Measurements from ENCODE around the gene AXIN1.

DNA sequence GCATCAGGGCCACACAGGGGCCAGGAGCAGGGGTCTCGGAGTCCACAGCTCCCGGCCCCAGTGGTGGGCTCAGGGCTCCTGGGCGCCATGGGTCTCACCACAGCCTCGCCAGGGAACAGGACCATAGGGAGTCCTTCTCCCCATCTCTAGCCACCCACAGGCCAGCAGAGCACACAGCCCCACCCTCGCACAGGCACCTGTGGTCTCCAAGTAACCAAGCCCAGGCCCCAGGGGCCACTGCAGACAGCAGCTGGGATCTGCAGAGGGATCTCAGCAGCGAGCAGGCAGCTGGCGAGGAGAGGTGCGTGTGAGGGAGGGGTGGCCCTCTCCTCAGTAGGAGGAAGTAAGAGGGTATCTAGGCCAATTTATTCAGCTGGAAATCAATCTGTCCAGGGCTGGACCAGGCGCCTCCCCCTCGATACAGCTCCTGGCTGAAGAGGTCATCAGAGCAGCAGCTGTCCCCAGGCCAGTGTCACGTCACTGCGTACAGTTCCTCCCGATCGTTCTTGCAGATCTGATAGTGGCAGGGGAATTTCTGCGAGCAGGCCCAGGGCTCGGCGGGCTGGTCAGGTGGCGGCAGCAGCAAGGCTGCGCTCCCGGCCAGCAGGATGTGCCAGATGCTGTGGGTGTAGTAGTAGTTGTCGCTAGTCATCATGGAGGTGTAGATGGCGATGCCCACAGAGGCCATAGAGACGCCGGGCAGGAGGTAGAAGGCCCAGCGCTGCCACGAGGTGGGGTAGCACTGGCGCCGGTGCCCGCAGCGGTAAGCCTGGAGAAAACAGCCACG is 19.2 kb upstream of the AXIN1 start:
- TF ChIP-seq, protein P1, sequence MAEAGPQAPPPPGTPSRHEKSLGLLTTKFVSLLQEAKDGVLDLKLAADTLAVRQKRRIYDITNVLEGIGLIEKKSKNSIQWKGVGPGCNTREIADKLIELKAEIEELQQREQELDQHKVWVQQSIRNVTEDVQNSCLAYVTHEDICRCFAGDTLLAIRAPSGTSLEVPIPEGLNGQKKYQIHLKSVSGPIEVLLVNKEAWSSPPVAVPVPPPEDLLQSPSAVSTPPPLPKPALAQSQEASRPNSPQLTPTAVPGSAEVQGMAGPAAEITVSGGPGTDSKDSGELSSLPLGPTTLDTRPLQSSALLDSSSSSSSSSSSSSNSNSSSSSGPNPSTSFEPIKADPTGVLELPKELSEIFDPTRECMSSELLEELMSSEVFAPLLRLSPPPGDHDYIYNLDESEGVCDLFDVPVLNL (CRISPR knock-in tag; IDR thresholded peaks at IDR 0.05; ENCODE audit: borderline replicate concordance, low read depth): no peak
- TF ChIP-seq TP53 (CRISPR knock-in tag; IDR thresholded peaks at IDR 0.05): no peak
- TF ChIP-seq, protein P2, sequence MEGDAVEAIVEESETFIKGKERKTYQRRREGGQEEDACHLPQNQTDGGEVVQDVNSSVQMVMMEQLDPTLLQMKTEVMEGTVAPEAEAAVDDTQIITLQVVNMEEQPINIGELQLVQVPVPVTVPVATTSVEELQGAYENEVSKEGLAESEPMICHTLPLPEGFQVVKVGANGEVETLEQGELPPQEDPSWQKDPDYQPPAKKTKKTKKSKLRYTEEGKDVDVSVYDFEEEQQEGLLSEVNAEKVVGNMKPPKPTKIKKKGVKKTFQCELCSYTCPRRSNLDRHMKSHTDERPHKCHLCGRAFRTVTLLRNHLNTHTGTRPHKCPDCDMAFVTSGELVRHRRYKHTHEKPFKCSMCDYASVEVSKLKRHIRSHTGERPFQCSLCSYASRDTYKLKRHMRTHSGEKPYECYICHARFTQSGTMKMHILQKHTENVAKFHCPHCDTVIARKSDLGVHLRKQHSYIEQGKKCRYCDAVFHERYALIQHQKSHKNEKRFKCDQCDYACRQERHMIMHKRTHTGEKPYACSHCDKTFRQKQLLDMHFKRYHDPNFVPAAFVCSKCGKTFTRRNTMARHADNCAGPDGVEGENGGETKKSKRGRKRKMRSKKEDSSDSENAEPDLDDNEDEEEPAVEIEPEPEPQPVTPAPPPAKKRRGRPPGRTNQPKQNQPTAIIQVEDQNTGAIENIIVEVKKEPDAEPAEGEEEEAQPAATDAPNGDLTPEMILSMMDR (IDR thresholded peaks at IDR 0.05): no peak
- TF ChIP-seq, protein P3, sequence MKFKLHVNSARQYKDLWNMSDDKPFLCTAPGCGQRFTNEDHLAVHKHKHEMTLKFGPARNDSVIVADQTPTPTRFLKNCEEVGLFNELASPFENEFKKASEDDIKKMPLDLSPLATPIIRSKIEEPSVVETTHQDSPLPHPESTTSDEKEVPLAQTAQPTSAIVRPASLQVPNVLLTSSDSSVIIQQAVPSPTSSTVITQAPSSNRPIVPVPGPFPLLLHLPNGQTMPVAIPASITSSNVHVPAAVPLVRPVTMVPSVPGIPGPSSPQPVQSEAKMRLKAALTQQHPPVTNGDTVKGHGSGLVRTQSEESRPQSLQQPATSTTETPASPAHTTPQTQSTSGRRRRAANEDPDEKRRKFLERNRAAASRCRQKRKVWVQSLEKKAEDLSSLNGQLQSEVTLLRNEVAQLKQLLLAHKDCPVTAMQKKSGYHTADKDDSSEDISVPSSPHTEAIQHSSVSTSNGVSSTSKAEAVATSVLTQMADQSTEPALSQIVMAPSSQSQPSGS (CRISPR knock-in tag; IDR thresholded peaks at IDR 0.05; ENCODE audit: borderline replicate concordance, low read depth): no peak
- TF ChIP-seq, protein P4, sequence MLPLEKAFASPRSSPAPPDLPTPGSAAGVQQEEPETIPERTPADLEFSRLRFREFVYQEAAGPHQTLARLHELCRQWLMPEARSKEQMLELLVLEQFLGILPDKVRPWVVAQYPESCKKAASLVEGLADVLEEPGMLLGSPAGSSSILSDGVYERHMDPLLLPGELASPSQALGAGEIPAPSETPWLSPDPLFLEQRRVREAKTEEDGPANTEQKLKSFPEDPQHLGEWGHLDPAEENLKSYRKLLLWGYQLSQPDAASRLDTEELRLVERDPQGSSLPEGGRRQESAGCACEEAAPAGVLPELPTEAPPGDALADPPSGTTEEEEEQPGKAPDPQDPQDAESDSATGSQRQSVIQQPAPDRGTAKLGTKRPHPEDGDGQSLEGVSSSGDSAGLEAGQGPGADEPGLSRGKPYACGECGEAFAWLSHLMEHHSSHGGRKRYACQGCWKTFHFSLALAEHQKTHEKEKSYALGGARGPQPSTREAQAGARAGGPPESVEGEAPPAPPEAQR (CRISPR knock-in tag; IDR thresholded peaks at IDR 0.05): no peak

Data from WTC11 (cell line).